OCI-LY1 (cell line): ENCODE results near the gene MIA3.

Source experiments
- H2AFZ ChIP-seq: fragments of 200-600 bp; sonication (generic), shearing (Covaris generic); 2 replicates; pipeline ENCODE4 v1.6.0; 2014; ENCODE audit warnings: antibody characterized with exemption, mild to moderate bottlenecking, low read length
- H3F3A ChIP-seq: fragments of 200-600 bp; sonication (generic), shearing (Covaris generic); 2 replicates; pipeline ENCODE4 v1.6.0; 2014; ENCODE audit warnings: mild to moderate bottlenecking, antibody characterized with exemption, low read length, moderate library complexity; ENCODE audit not compliant: insufficient read depth
- H3K27ac ChIP-seq: fragments of 200-600 bp; sonication (generic); 2 replicates; pipeline ENCODE4 v1.5.1; 2014; ENCODE audit warnings: low read length, mixed run types, mild to moderate bottlenecking, low read depth; ENCODE audit not compliant: poor library complexity, severe bottlenecking
- H3K27me3 ChIP-seq: fragments of 200-600 bp; sonication (generic); 2 replicates; pipeline ENCODE4 v1.6.0; 2014; ENCODE audit warnings: antibody characterized with exemption, mild to moderate bottlenecking, low read length, moderate library complexity; ENCODE audit not compliant: insufficient read depth
- H3K36me3 ChIP-seq: fragments of 200-600 bp; sonication (generic); 2 replicates; pipeline ENCODE4 v1.6.1; 2014; ENCODE audit warnings: mild to moderate bottlenecking, antibody characterized with exemption, low read length, moderate library complexity, mixed read lengths; ENCODE audit not compliant: insufficient read depth
- H3K4me1 ChIP-seq: fragments of 200-600 bp; sonication (generic); 2 replicates; pipeline ENCODE4 v1.5.1; 2014; ENCODE audit warnings: mild to moderate bottlenecking, low read length, moderate library complexity; ENCODE audit not compliant: insufficient read depth, severe bottlenecking
- H3K4me2 ChIP-seq: fragments of 200-600 bp; sonication (generic), shearing (Covaris generic); 2 replicates; pipeline ENCODE4 v1.6.1; 2014; ENCODE audit warnings: low read length
- H3K4me3 ChIP-seq: fragments of 200-600 bp; sonication (generic); 2 replicates; pipeline ENCODE4 v1.5.1; 2014; ENCODE audit warnings: low read length, low read depth, mild to moderate bottlenecking, mixed read lengths; ENCODE audit not compliant: poor library complexity, severe bottlenecking
- H3K79me2 ChIP-seq: fragments of 200-600 bp; shearing (Covaris generic); 2 replicates; pipeline ENCODE4 v1.6.1; 2016; ENCODE audit warnings: mixed run types, low read length, mixed read lengths; ENCODE audit not compliant: insufficient read depth
- H3K9ac ChIP-seq: fragments of 200-600 bp; sonication (generic), shearing (Covaris generic); 2 replicates; pipeline ENCODE4 v1.6.1; 2014; ENCODE audit warnings: mild to moderate bottlenecking, low read length, mixed read lengths
- H3K9me2 ChIP-seq: fragments of 200-600 bp; sonication (generic), shearing (Covaris generic); 2 replicates; pipeline ENCODE4 v1.6.1; 2014; ENCODE audit warnings: low read depth, mild to moderate bottlenecking, low read length, mixed read lengths
- H3K9me3 ChIP-seq: fragments of 200-600 bp; shearing (Covaris generic); 2 replicates; pipeline ENCODE4 v1.6.1; 2014; ENCODE audit warnings: low read length, mixed read lengths
- H4K20me1 ChIP-seq: fragments of 200-600 bp; sonication (generic), shearing (Covaris generic); 2 replicates; pipeline ENCODE4 v1.6.0; 2016; ENCODE audit warnings: mild to moderate bottlenecking, low read length; ENCODE audit not compliant: insufficient read depth
- CTCF ChIP-seq: fragments of 200-600 bp; sonication (generic), shearing (Covaris generic); IDR thresholded peaks from 2 replicates; pipeline ENCODE4 v1.5.1; 2017; ENCODE audit warnings: mild to moderate bottlenecking, antibody characterized with exemption, low read length, moderate library complexity, mixed read lengths
- EZH2 ChIP-seq: fragments of 200-600 bp; sonication (generic), shearing (Covaris generic); IDR thresholded peaks from 2 replicates; pipeline ENCODE4 v1.8.0; 2017; ENCODE audit warnings: borderline replicate concordance, mixed run types, mild to moderate bottlenecking, antibody characterized with exemption, low read length, moderate library complexity, mixed read lengths

Gene MIA3

DNA sequence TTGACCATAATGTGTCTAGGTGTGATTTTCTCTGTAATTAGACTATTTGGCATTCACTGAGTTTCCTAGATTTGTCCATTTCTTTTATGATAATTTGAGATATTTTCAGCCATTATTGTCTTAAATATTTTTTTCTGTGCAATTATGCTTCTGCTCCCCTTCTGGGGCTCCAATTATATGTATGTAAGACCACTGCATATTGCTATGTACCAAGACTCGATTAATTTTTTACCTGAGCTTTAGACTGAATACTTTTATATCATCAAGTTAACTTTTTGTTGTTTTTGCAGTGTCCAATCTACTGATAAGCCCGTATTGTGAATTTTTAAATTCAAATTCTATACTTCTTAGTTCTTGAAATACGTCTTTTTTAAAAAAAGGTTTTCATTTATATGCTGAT, 23.1 kb upstream of the MIA3 start:
- Histone ChIP-seq H3K4me1 (peaks cover 12% of the 10 kb centered on the region), H3K9me2 (no peaks in the 10 kb centered on the region), H3K36me3 (no peaks in the 10 kb centered on the region), H4K20me1 (no peaks in the 10 kb centered on the region), H3K27me3 (no peaks in the 10 kb centered on the region), H3F3A (no peaks in the 10 kb centered on the region), H3K9ac (no peak overlapping the region), H3K4me3 (no peak overlapping the region), H3K9me3 (no peaks in the 10 kb centered on the region), H3K4me2 (no peak overlapping the region), H3K79me2 (no peaks in the 10 kb centered on the region), H3K27ac (no peak overlapping the region), H2AFZ (no peak overlapping the region)
- TF ChIP-seq EZH2 (no peak), CTCF (no peak)

DNA sequence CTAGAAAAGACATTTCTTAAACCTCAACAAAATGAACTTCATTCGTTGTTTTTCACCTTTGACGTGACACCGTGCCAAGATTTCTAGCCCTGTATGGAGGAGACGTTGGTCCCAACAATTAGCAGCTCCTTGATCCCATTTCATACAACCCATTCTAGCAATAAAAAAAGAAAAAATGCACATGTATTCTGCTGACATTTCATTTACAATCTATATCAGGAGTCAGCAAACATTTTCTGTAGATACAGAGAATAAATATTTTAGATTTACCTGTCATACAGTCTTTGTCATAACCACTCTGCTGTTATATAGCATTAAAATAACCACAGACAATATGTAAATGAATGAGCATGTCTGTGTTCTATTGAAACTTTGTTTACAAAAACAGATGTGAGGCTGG, 21.2 kb upstream of the MIA3 start:
- no peak overlapping the region for H3K4me3 ChIP-seq
- H4K20me1 ChIP-seq = no peaks in the 10 kb centered on the region
- no peak overlapping the region for H3K9ac ChIP-seq
- no peaks in the 10 kb centered on the region for H3K79me2 ChIP-seq
- no peaks in the 10 kb centered on the region for H3K36me3 ChIP-seq
- H3K9me2 ChIP-seq = no peaks in the 10 kb centered on the region
- TF ChIP-seq CTCF = no peak
- TF ChIP-seq EZH2 = no peak
- no peaks in the 10 kb centered on the region for H3K27me3 ChIP-seq
- no peaks in the 10 kb centered on the region for H3K9me3 ChIP-seq
- peaks cover 4% of the 10 kb centered on the region for H3K4me1 ChIP-seq
- no peak overlapping the region for H3K4me2 ChIP-seq
- no peak overlapping the region for H3K27ac ChIP-seq
- no peaks in the 10 kb centered on the region for H3F3A ChIP-seq
- no peak overlapping the region for H2AFZ ChIP-seq

DNA sequence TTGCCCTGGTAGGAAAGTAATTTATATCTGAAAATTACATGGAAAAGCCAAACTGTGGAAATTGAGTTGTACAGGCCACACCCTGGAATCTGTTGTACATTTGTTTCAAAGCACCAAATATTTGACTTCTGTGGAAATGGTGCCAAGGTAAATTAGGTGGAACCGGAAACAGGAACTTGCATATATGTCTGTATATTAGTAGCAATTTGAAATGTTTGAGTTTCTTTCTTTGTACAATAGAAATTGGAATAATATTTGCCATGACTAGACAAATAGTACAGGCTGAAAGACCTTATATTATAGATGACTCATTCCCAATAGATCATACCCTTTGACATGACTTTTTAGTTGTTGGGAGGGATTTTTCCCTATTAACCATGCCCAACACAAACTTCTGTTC, 17.6 kb upstream of the MIA3 start:
- H3K9me2 ChIP-seq = no peaks in the 10 kb centered on the region
- no peaks in the 10 kb centered on the region for H3K79me2 ChIP-seq
- H3K27ac ChIP-seq = no peak overlapping the region
- no peak overlapping the region for H3K9ac ChIP-seq
- H3K4me1 ChIP-seq = peaks cover 4% of the 10 kb centered on the region
- H4K20me1 ChIP-seq = no peaks in the 10 kb centered on the region
- no peaks in the 10 kb centered on the region for H3K27me3 ChIP-seq
- no peak overlapping the region for H3K4me2 ChIP-seq
- no peak overlapping the region for H2AFZ ChIP-seq
- no peaks in the 10 kb centered on the region for H3K9me3 ChIP-seq
- H3F3A ChIP-seq = no peaks in the 10 kb centered on the region
- no peak overlapping the region for H3K4me3 ChIP-seq
- TF ChIP-seq CTCF (no peak), EZH2 (no peak)
- H3K36me3 ChIP-seq = no peaks in the 10 kb centered on the region
